Jurkat, Clone E6-1 (cell line): Measurements from ENCODE around the gene USF1. TPM values are rescaled to one million over a fixed set of nuclear protein-coding genes. Genes with fewer than 3 reads are reported as not detected.

Experiments used
- DNase-seq: peaks from one replicate; pipeline ENCODE4 v3.0.0-alpha.2; 2011; ENCODE audit warnings: low read depth, low spot score
- H3K4me3 ChIP-seq: 2 replicates; pipeline ENCODE4 v1.5.1; 2011; ENCODE audit warnings: mild to moderate bottlenecking, low read length, control low read depth, moderate library complexity
- polyA plus RNA-seq: library from polyadenylated mRNA; unstranded; fragments of >200 nt; gene quantifications from one replicate; pipeline ENCODE4 v1.2.1, GENCODE V29; 2012; ENCODE audit warnings: missing spikeins; ENCODE audit not compliant: insufficient read length, insufficient read depth

Gene USF1, protein sequence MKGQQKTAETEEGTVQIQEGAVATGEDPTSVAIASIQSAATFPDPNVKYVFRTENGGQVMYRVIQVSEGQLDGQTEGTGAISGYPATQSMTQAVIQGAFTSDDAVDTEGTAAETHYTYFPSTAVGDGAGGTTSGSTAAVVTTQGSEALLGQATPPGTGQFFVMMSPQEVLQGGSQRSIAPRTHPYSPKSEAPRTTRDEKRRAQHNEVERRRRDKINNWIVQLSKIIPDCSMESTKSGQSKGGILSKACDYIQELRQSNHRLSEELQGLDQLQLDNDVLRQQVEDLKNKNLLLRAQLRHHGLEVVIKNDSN
- polyA plus RNA-seq = 81.0 TPM

DNA sequence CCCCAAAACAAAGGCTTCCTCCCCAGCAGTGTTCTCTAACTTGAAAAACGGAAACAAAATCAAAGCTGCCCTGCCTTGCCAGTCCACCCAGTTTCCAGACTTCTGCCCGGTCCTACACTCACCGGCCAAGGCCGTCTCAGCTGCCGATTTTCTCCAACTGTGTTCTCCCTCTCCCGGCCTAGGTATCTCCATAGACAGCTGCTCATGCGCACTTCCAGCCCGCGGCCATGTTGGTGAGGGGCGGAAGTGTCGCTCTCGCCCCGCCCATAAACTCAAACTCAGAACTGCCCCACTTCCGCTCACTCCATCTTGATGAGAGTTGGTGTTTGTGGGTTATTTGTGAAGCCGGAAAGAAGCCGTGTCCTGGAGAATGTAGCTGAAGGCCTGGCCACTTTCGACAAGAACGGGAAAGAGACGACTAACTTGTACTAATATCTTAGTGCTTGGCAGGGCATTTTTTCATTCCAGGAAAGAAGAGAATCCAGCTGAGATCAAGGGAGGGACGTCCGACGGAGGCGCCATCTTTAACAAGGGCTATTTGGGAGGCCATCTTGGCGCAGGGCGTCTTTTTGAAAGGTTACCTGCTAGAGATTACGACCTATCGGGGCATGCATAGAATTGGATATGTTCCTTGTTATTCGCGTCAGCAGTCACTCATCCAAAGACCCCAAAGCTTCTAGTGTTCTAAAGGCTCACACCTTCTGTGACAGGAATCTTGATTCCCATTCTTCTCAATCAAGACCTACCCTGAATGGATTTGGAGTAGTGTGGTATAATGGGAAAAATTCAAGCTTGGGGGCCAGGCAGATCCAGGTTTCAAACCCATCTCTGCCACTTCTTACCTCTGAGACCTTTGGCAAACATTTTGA lies at the start of gene USF1:
Gene USF1, minus strand, starts transcription at position 242 of the 869 bp plus-strand sequence. CDS start 2,702 bp downstream, outside the sequence.
- peak within 1 kb of the TSS; percentile 95 for H3K4me3 ChIP-seq
- DNase-seq = peak; percentile 94

GRCh38 chr1:161095230-161095629 lies 49.5 kb upstream of the USF1 start:
- DNase-seq = no peak

GRCh38 chr1:161094481-161094880 lies 48.7 kb upstream of the USF1 start:
- no peak for DNase-seq
- H3K4me3 ChIP-seq = no peak overlapping the region

More at GRCh38 chr1:161095230-161095629, 49.5 kb upstream of the USF1 start:
- H3K4me3 ChIP-seq = no peak overlapping the region

DNA sequence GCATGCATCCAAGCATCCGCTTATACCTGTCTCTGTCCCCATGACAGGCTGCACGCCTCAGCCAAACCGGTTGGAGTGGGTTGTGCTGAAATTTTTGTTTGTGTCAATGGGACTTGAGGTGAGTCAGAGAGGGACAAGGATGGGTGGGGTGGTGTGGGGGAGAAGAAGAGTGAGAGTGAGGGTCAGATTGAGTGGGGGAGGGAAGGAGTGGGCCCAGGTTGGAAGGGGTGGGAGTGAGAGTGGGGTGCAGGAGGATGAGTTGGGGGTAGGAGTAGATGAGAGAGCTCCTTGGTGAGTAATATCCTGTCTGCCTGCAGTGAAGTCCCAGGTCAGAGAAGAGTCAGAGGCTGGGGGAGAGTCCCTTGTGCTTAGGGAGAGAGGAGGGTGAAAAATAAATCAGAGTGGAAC lies 46.8 kb upstream of the USF1 start:
- no peak overlapping the region for H3K4me3 ChIP-seq
- DNase-seq = no peak

- no peak overlapping the region for H3K4me3 ChIP-seq
- no peak for DNase-seq
Measured at GRCh38 chr1:161091796-161092507, 46.2 kb upstream of the USF1 start.

DNA sequence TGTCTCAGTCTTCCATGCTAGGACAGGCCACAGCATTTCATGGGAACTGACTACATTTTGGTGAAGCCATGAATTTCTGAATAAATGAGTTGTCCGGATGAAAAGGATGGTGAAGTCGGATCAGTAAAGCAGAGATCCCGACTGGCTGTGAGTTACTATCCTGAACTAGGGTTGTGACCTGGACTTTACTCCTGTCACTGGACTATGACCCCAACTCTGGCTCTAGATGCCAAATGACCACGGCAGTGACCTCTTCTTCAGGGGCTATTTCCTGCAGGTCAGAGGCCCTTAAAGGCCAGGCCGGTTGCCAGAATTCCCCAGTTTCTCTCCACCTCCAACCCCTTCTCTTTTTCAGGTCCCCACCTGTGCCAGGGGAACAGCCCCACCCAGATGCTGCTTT lies 45.3 kb upstream of the USF1 start:
- no peak overlapping the region for H3K4me3 ChIP-seq
- DNase-seq = no peak

- DNase-seq = no peak
- no peak overlapping the region for H3K4me3 ChIP-seq
Measured at GRCh38 chr1:161090617-161091016, 44.8 kb upstream of the USF1 start.

GRCh38 chr1:161089938-161090337 lies 44.2 kb upstream of the USF1 start:
- DNase-seq = no peak
- H3K4me3 ChIP-seq = no peak overlapping the region

- no peak within 1 kb of the TSS for H3K4me3 ChIP-seq
- no peak for DNase-seq
Measured at GRCh38 chr1:161089251-161089924, 43.6 kb upstream of the USF1 start, which contains the start of gene NECTIN4. TSS of gene NECTIN4 (minus strand) at chr1:161089558. CDS start at chr1:161089296, 262 bp downstream.

DNA sequence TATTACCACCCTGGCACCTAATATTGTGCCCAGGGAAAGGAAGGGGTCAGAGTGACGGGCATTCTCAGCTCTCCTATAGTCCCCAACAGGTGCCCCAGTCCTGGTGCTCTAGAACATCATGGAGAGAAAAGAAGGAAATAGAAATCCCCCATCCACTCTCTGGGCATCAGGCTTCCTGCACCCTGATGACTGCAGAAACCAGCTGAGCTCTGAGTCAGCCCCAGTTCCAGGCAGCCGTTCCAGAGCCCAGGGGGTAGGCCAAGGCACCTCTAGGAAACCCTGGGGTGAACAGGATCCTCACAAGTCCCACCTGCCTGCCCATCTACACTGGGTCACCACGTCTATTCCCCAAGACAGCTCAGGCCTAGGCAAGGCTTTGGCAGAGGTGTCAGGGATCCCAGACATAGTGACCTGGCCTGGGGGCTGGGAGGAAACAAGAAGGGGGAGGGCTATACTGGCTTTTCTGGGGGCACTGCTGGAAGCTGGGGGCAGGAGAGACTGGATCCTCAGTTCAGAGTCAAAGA lies 42.9 kb upstream of the USF1 start:
- DNase-seq = no peak
- H3K4me3 ChIP-seq = no peak overlapping the region

GRCh38 chr1:161086457-161086856 lies 40.7 kb upstream of the USF1 start:
- DNase-seq = no peak

DNA sequence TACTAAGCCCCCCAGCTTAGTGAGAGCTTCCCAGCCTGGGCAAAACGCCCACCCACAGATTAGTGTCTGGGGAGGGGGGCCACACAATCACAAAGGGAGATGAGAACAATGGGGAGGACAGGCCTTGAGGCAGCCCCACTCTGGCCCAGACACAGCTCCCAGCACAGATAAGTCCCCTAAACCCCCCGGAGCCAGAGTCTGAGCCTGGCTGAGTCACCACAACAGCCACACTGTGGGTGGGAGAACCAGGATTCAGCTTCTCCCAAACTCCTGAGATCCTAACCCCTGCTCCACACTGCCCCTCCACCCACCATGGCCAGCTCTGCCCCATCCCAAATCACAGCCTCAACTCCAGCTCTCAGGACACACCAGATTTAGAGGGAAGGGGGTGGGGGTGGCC lies 39.4 kb upstream of the USF1 start:
- no peak overlapping the region for H3K4me3 ChIP-seq
- no peak for DNase-seq

More at GRCh38 chr1:161086457-161086856, 40.7 kb upstream of the USF1 start:
- H3K4me3 ChIP-seq = no peak overlapping the region

DNA sequence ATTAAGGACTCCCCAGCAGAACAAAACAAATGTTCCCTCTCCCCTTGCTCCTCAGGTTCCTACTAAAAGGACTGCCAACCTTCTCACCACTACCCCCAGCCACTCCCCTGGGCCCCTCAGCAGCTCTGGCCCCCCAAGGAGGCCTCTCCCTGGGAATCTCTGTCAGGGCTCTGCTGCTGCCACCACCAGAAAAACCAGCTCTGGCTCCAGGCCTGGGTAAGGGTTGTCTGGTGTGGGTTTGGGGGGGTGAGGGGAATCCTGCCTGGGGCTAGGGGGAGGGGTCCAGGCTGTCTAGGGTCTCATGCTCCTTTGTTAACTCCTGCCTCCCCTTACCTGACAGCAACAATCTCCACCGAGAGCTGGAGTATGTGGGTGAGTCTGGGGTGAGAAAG lies 38.8 kb upstream of the USF1 start:
- no peak overlapping the region for H3K4me3 ChIP-seq
- no peak for DNase-seq

DNA sequence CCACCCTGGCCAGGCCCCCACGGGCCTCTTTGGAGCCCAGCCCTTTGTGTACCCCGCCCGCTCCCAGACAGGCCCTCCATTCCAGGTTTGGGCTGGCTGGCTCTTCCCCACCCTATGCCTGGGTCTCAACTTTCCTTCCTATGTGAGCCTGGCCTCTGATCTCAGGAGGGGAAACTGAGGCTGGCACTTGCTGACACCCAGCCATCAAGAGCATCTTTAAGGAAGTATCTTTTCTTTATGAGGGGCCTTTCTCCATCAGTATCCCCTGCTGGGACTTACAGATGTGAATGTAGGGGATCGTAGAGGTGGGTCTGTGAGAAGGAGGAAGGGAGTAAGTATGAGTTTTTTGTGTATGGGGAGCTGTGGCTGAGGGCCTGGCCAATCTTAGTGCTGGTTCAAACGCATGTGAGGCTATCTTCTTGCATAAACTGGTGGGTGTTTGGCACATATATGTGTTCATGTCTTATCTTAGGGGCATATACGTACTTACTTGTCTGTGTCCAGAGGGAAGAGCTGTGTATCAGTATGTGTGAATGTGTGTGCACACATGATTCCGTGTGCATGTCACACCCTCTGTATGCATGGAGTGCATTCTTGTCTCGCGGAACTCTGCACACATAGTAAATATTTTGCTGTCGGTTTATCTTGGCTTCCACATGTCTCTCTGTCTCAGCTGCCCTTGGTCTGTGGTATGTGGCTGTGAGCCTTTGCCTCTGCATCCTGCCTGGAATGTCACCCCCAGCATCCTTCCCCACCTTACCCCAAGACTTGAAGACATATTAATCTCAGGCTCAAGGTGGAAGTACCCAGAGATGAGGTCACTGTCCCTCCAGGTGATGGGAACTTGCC lies 38.2 kb upstream of the USF1 start:
- H3K4me3 ChIP-seq = no peak overlapping the region
- DNase-seq = no peak

DNA sequence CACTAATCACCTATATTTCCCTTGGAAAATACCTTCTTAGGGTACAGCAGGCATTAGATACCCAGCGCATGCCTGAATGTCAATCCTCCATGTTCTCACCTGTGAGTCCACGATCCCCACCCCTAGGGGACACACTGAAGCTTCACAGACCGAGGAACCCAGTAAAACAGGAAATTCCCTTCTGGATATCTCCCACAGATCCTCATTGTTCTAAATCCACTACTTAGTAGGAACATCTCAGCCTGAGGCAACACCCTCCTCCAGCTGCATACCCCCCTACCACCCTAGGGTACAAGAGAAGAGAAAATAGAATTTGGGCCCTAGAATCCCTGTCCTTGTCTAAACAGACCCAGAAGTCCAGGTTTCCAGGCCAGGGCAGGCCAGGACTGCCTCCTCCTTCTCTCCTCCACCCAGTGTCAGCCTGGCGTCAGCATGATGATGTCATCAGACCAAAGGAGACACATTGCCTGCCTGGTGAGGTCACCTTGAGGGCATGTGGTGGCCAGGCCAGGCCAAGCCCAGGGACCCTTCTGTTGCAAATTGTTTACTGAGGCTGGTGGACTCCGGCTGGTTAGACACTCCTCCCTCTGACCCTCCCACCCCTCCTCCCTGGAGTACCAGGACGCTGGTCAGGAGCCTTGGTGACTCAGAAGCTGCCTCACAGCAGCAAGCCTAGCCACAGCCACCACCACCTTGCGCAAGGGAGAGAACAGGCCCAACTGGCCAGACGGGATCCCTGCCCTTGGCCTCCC lies 37.4 kb upstream of the USF1 start:
- H3K4me3 ChIP-seq = no peak overlapping the region
- DNase-seq = no peak

- no peak for DNase-seq
- no peak overlapping the region for H3K4me3 ChIP-seq
Measured at GRCh38 chr1:161082483-161082882, 36.7 kb upstream of the USF1 start.

DNA sequence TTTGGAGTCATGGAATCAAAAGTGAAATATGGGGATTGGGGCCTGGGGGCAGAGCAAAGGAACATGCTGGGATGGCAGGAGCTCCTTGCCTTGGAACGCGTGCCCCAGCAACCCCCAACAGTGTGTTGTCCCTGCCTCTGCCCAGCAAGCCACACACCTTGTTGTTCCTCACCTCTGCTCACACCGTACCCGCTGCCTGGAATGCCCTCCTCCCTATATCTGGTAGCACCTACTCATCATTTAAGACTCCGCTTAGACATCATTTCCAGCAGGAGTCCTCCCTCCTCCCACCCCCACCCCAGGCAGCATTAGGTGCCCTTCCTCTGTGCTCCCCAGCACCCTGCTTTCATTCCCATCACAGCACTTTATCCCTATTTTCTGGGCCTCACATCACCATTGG lies 35.7 kb upstream of the USF1 start:
- H3K4me3 ChIP-seq = no peak overlapping the region
- DNase-seq = no peak
